SHP77 (cell line): ENCODE data around the gene MYLIP.

Experiments
- DNase-seq, 2 experiments: peaks; one replicate each; lab custom pipeline; 2025; lab: John Stamatoyannopoulos, UW

The MYLIP gene

DNA sequence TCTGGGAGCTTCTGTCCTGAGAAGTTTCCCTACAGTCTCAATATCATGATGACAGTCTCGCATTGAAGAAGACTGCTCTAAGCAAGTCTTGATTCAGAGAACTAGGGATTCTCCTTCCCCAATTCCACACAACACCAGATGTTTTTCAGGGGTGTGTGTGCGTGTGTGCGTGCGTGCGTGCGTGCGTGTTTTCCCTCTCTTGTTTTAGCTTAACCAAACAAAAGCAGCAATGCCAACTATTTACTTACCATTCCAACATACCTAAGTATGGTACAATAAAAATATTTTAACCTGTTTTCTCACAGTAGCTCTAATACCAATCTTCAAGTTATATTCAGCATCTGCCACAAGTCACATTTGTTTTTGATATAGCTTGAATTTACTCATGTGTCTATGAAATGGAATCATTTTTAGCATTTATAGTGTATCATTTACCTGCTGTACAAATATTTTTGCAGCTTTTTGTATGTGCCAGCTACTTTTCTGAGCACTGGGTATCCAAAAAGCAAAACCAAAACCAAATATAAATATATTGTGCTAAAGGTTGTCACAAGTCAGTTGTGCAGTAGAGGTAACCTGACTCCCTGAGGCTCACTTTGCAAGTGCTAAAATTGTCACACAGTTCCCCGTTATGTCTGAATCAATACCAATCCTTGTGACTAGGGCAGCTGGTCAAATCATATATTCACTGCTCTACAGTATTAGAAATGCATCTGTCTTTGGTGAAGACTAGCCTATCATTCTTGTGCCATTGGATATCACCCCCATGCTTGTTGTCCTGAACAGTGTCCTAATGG lies 21.7 kb upstream of the MYLIP start:
- DNase-seq = peak in 1 of 2 experiments; percentile 30

DNA sequence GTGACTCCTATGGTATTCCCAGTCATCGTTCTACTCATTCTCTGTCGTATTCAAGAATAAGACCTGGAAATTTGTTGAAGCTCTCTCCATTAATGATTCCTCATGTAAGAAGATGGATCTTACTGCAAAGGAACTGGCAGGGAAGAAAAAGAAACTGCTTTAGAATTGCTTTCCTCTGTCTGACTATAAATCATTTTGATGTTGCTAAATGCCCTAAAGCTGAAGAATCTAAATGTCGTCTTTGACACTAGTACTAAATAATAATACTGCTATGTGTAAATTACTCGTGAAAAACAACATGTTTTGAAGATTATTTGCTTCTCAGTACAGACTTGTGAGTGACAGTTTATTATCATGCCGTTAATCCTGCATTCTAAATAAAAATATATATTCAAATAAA lies 20.5 kb upstream of the MYLIP start:
- DNase-seq = no peak

DNA sequence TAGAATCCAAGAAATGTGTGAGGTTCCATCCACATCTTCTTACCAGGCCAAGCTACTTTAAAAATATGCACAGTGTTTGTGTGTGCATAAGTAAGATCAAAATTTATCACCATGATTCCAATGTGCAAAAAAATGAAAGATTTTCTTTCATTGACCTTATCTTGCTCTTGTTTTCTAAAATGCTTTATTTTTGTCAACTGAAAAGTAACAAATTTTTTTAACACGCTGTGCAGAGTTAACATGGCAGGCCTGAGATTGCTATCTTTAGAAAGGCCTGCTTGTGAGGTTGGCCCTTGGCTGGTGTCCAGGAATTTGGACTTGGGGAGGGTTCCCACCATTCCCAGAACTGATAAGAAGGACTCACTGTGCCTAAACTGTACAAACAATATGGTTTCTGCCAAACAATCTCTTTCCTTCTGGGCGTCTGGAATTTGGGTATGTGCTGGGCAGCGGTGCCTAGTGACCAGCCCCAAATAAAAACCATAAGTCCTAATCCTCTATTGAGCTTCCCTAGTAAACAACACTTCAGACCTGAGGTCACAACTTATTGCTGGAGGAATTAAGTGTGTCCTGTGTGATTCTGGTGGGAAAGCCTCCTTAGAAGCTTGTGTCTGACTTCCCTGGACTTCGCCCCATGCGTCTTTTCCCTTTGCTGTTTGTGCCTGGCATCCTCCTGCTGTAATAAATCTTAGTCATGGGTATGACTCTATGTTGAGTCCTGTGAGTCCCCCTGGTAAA lies 19.8 kb upstream of the MYLIP start:
- DNase-seq = no peak

DNA sequence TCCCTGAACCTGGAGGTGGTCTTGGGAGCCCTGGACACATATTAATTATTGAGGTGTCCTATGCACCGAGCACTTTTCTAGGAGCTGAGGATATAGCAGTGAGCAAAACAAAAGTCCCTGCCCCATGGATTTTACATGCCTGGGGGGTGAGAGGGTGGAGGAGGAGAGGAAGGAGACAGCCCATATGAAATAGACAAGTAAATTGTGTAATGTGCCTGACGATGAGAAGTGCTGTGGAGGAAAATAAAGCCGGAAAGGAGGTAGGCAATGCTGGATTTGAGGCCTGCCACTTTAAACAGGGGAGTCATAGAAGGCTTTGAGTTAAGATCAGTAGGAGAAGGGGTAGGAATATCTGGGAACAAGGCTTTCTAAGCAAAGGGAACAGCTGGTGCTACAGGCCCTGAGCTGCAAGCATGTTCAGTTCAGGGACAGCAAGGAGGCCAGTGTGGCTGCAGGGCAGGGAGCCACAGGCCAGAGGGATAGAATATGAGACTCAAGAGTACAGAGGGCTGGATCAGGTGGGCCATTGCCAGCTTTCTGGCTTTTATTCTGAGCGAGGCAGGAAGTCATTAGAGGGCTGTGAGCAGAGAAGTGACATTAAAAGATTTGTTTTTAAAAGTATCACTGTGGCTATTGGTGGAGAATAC lies 19.1 kb upstream of the MYLIP start:
- DNase-seq = no peak

DNA sequence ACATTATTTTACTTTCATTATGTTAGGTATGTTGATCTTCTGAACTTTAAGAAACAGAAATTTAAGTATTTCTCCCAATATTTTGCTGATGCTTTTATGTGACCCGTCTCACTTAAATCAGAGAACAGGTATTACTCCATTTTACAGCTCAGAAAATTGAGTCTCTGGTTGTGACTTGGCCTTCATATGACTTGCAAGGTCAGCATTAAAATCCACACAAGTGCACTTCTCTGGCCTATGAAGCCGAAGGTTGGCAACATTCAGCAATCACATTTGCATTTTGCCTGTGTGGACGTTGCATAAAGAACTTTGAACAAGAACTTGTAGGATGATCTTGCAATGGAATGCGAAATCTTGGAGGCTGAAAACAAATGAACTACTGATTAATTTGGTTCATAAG lies 10.1 kb upstream of the MYLIP start:
- no peak for DNase-seq

DNA sequence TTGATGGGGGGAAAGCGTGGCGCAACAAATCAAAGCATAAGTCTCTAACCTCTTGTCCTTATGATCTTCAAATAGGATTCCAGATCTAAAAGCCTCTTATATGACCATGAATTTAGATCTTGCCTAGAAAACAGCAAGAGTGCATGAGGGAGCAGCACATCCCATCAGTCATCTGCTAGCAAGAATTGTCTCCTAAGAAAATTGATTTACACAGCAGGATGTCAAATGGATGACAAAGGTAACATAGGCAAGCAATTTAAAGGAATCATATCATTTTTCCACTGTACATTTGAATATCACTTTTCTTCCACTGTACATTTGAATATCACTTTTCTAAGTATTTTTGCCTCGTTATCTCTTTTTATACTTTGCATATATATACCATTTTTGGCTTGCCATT lies 7.5 kb upstream of the MYLIP start:
- no peak for DNase-seq

DNA sequence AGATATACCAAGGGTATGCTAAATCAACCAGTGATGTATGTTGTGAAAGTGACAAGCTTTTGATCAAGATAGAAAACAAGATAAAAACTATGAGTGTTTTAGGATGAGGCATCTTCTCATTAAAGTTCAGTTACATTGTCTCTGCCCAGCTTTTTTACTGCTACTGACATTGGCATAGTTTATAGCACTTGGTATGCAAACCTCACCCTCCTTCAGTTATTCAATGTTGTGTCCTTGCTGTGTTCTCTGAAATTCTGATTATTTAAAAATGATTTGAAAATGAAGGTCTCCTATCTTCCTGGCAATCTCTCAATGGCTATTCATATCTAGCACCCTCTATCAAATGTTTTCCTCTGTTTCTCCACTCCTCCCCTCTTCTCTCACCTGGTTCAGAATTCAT lies 6.7 kb upstream of the MYLIP start:
- no peak for DNase-seq

DNA sequence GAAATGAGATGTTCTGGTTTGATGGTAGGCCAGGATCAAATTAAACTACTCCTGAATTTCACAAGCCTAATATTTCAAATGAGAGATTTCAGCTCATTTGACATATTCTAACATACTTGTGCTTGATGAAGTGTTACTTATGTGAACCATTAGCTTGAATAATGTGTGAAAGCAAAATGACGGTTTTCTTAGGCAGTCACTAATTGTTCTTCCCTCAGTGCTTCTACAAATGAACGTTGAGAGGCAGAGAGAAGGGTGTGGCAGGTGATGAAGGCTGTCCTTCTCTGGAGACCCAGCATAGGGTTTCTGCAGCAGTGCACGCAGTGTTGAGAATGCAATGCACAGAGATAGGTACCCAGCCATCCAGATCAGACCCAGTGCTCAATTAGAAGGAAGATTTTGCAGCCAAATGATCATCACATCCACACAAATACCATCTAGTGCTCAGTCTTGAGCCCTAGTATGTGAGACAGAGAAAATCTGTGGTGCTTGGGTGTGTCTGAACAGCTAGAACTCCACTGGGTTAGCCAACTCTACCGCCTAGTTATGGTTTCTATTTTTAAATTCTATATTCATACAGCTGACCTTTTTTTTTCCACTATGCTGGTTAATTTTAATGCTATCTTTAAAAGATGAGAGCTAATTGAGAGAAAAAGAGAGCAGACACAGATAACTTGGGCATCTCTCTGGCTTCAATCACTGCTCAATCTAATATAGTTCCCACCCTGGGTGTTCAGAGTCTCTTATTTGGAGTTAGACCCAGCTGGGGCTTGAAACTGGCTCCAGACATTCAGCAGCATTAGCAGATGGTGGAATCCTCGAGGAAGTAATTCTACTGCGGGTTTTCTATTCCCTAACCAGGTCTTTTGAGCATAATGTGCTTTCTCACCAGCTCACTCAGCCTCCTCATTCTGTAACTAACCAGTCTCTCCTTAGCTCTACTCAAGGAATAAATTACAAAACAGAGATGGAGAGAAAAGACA lies 4.4 kb upstream of the MYLIP start:
- no peak for DNase-seq

DNA sequence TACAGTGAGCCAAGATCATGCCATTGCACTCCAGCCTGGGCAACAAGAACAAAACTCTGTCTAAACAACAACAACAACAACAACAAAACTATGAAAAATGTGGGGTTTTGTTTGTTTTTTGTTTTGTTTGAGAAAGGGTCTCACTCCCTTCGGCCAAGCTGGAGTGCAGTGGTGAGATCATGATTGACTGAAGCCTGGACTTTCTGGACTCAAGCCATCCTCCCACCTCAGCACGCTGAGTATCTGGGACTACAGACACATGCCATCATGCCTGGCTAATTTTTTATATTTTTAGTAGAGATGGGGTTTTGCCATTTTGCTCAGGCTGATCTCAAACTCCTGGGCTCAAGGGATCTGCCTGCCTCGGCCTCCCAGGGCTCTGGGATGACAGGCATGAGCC lies 2.8 kb upstream of the MYLIP start:
- no peak for DNase-seq

DNA sequence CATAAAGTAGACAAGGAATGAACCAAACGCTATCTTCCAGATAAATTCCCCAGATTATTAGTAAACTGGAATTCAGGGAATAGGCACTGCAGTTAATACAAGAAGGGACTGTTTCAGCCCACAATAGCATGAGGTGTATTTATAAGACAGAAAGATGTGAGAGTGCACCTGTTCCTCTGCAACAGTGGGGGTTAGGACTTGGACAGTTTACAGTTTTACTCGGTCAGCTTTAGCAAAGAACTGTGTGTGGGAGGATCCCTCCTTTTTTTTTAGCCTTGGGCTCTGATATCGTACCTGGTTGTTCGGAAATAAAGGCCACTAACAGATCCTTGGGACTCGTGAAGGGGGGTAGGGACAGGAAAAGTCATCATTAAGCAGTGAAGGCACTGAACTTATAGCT lies 2.0 kb upstream of the MYLIP start:
- DNase-seq = no peak

DNA sequence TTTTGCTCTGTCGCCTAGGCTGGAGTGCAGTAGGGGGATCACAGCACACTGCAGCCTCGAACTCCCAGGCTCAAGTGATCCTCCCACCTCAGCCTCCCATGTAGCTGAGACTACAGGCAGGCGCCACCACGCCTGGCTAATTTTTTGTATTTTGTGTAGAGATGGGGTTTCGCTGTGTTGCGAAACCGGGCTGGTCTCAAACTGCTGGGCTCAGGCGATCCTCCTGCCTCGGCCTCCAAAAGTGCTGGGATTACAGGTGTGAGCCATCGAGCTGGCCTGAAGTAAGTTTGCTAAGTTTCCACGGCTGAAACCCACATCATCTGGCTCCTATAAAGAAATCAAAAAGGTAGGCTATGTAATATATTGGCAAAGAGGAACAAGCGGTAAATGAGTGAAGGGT lies 1.4 kb upstream of the MYLIP start:
- no peak for DNase-seq

DNA sequence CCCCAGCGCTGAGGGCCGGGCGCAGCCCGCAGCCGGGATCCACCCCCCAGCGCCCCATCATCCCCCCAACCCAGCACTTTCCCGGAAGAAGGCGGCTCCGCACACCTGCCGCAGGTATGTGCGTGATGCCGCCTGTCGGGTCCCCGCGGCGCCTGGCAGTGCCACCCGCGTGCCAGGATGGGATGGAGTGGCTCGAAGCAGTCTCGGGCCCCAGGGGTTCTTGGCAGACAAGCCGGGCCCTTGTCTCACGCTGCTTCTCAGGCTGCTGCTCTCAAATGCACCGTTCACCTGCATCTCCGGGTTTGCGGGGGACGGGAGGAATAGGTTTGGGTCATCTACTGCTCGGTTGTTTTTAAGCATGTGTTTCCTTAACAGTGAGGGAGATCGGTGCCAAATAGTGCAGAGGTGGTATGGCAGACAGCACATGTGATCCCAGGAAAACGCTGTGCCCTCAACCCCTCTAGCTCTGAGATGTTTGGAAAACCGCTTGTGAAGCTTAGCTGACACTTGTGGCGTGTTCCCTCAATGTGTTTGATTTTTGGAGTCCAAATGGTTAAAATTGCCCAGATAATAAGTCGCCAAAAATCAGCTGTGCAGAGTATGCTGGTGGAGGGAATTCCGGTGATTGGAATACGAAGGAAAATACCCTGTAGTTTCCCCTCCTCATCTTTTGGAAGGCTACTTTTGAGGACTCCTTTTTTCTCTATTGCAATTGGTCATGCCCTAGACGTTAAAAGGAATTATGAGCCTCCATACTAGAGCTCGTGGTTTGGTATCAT lies 926 bp downstream of the MYLIP start:
- no peak for DNase-seq

DNA sequence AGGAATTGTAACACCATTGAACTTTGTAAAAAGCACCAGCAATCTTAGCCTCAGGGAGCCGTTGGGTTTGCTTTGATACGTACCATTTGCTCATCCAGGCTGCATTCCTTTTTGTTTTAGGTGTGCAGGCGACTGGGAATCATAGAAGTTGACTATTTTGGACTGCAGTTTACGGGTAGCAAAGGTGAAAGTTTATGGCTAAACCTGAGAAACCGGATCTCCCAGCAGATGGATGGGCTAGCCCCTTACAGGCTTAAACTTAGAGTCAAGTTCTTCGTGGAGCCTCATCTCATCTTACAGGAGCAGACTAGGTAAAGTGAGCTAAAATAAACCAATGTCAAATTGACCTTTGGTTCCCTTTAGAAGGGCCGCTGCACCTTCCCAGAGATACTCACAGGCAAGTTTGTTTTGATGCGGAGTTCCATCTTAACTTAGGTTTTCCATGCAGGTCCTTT lies 1.6 kb downstream of the MYLIP start:
- no peak for DNase-seq

DNA sequence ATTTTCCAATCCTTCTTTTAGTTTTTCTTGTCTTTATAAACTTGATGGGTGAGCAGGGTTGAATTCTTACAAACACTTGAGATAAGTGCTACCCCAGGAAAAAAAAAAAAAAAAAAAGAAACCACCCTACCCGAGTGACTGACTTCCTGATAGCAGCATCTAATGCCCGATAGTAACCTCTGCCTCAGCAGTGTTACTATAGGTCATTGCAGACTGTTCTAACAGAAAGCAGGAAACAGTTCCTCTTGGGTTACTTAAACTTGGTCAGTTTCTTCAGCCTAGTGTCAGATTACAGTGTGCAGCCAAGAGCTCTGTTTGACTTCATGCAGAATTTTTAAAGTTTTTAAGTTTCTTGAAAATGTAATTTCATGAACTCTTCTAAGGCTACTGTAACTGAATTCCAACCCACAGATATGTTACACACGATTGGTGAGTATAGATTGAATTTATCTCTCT lies 2.1 kb downstream of the MYLIP start:
- peak in 1 of 2 experiments; percentile 45 for DNase-seq

DNA sequence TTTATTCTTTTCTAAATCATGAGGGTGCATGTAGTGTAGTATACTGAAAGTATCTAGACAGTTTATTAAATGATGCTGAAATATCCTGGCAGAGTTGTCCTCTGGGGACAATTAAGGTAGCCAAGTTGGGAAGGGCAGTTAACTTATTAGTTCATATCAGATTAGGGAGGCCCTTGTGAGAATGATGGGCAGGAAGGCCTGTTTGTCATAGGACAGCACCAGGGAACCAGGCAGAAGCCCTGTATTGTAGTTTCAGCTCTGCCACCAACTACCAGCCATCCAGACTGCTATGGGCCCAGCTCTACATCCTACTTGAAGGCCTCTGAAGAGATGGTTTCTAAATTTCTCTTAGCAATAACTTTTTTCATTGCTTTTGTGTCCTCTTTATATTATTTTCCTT lies 4.0 kb downstream of the MYLIP start:
- no peak for DNase-seq

DNA sequence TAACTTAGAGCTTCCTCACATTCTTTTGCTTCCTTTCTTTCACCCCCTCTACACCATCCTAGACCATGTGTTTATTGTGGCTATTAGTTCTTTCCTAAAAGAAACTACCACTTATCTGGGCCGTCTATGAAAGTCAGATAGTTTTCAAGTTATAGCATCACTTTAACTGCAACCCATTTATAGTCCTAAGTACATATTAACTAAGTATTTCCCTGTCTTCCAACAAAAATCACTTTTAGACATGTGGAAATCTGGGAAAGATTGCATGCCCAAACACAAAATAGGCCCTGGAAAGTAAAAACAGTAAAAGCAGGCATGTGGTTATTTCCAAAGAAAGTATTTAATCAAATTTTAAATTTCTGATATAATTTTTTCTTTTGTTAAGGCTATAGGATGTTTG lies 5.5 kb downstream of the MYLIP start:
- no peak for DNase-seq

DNA sequence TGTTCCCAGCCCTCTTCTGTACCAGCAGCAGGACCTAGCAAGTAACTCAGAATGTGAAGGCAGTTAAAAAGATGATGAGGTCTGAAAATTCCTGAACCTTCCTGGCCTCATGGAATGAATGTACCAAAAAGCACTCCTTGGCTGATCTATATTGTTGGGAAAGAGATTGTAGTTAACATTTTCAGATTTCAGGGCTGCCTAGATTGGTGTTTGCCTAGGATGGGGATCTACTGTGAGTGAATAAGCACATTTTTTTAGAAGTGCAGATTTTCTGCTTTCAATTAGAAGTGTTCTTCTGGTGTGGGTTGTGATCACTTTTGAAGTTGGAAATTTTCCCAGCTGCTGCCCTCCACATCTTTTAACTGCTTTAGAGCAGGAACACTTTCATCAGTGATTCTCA lies 6.2 kb downstream of the MYLIP start:
- DNase-seq = no peak

DNA sequence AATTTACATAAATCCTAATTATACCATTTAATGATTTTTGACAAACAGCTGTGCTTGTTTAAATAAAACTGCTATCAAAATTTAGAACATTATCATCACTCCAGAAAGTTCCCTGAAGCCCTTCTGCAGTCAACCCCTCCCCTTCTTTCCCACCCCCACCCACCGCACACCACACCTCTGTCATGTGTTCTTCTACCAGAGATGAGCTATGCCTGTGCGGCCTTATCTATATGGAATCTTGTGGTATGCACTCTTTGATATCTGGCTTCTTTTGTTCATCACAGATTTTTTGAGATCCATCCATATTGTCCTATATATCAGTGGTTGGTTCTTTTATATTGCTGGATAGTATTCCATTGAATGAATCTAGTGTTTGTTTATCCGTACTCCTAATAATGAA lies 7.2 kb downstream of the MYLIP start:
- DNase-seq = no peak

DNA sequence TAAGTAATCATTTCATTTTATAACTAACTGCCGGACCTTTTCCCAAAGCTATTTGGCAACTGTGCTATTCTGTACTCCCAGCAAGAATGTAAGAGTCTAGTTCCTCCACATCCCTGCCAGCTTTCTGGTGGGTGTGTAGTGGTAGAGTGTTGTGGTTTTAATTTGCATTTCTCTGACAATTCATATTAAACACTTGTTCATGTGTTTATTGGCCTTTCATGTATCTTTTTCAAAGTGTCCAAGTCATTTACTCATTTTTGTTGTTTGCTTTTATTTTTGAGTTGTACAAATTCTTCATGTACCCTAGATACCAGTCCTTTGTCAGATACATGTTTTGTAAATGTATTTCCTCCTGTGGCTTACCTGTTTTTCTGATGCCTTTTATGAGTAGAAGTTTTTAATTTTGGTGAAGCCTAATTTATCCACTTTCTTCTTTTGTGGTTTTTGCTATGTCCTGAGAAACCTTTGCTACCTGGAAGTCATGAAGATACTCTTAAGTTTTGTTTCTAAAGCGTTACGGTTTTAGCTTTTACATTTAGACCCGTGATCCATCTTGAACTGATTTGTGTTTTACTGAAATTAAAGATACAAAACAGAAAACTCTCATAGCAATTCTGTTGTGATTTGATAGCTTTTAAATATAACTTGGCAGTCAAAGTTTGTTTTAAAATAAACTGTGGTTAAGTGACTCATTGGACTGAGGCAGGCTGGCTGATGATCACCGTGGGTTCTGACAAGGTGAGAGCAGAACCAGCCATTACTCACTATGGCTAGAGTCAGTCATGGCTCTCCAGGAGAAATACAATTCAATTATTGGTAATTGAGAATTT lies 8.0 kb downstream of the MYLIP start:
- no peak for DNase-seq

DNA sequence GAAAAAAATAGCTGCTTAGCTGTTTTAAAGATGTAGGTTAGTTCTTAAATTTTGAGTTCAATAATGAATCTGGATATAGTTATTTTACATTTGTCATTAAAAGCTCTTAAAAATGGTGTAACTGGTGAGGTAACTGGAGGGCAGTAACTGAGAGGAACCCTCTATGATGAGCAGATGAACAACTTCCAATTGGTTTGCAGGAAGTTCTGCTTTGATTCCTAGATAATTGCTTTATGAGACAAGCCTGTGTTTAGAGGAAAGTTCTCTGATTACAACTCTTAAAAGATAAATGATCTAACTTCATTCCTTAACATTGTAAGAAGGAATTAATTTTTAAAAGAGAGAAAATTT lies 8.5 kb downstream of the MYLIP start:
- DNase-seq = no peak
